CD4-positive, alpha-beta T cell treated with Interleukin-21 for 1 hour (primary cell): ENCODE results near the gene PCDH15.

ENCODE experiments used
- DNase-seq: peaks from one replicate; pipeline ENCODE4 v3.0.0-alpha.2; 2020

The PCDH15 gene

GRCh38 chr10:54108961-54109360 is 692.1 kb downstream of the PCDH15 start:
- no peak for DNase-seq

GRCh38 chr10:54096892-54097291 is 704.1 kb downstream of the PCDH15 start:
- no peak for DNase-seq

- no peak for DNase-seq
These were observed 706.7 kb downstream of the PCDH15 start for GRCh38 chr10:54094321-54094720.

- no peak for DNase-seq
These were observed 709.8 kb downstream of the PCDH15 start for GRCh38 chr10:54091237-54091636.

- DNase-seq: no peak
These were observed 719.1 kb downstream of the PCDH15 start for GRCh38 chr10:54081950-54082349.

GRCh38 chr10:54067361-54067760 is 733.7 kb downstream of the PCDH15 start:
- no peak for DNase-seq

- DNase-seq: no peak
These were observed 734.4 kb downstream of the PCDH15 start for GRCh38 chr10:54066646-54067045.

GRCh38 chr10:54065106-54065505 is 735.9 kb downstream of the PCDH15 start:
- no peak for DNase-seq

GRCh38 chr10:54064215-54064614 is 736.8 kb downstream of the PCDH15 start:
- no peak for DNase-seq

GRCh38 chr10:54063514-54063913 is 737.5 kb downstream of the PCDH15 start:
- DNase-seq: no peak

GRCh38 chr10:54060572-54060971 is 740.5 kb downstream of the PCDH15 start:
- no peak for DNase-seq

GRCh38 chr10:54057357-54057756 is 743.7 kb downstream of the PCDH15 start:
- DNase-seq: no peak

GRCh38 chr10:54026340-54026739 is 774.7 kb downstream of the PCDH15 start:
- DNase-seq: no peak

GRCh38 chr10:54011117-54011516 is 789.9 kb downstream of the PCDH15 start:
- DNase-seq: no peak

- DNase-seq: no peak
These were observed 790.6 kb downstream of the PCDH15 start for GRCh38 chr10:54010337-54010933.

- DNase-seq: no peak
These were observed 791.4 kb downstream of the PCDH15 start for GRCh38 chr10:54009672-54010071.

- DNase-seq: no peak
These were observed 799.0 kb downstream of the PCDH15 start for GRCh38 chr10:54002077-54002476.

GRCh38 chr10:53997953-53998352 is 803.1 kb downstream of the PCDH15 start:
- DNase-seq: no peak

- no peak for DNase-seq
These were observed 810.2 kb downstream of the PCDH15 start for GRCh38 chr10:53990799-53991238.

GRCh38 chr10:53983431-53983830 is 817.6 kb downstream of the PCDH15 start:
- no peak for DNase-seq

- no peak for DNase-seq
These were observed 820.8 kb downstream of the PCDH15 start for GRCh38 chr10:53980210-53980609.

GRCh38 chr10:53978301-53978700 is 822.7 kb downstream of the PCDH15 start:
- DNase-seq: no peak

- DNase-seq: no peak
These were observed 823.8 kb downstream of the PCDH15 start for GRCh38 chr10:53977267-53977666.

- DNase-seq: no peak
These were observed 843.6 kb downstream of the PCDH15 start for GRCh38 chr10:53957401-53957800.

GRCh38 chr10:53955091-53955490 is 845.9 kb downstream of the PCDH15 start:
- DNase-seq: no peak
